HPDE6-E6E7 (cell line): ENCODE data around the gene DIAPH3.

Experiments used
- DNase-seq: peaks from one replicate; pipeline ENCODE4 v3.0.0; 2011; ENCODE audit warnings: missing footprints; ENCODE audit errors: extremely low spot score

DIAPH3 gene

GRCh38 chr13:59867867-59868266 is 295.9 kb downstream of the DIAPH3 start:
- DNase-seq = no peak

- DNase-seq = no peak
These were observed 298.3 kb downstream of the DIAPH3 start for GRCh38 chr13:59865398-59865797.

GRCh38 chr13:59863621-59864020 is 300.1 kb downstream of the DIAPH3 start:
- DNase-seq = no peak

GRCh38 chr13:59861676-59862075 is 302.1 kb downstream of the DIAPH3 start:
- no peak for DNase-seq

GRCh38 chr13:59856281-59856810 is 307.4 kb downstream of the DIAPH3 start:
- DNase-seq = no peak

- DNase-seq = no peak
These were observed 316.7 kb downstream of the DIAPH3 start for GRCh38 chr13:59846845-59847620.

GRCh38 chr13:59843040-59843439 is 320.7 kb downstream of the DIAPH3 start:
- DNase-seq = no peak

GRCh38 chr13:59842507-59842906 is 321.2 kb downstream of the DIAPH3 start:
- DNase-seq = no peak

GRCh38 chr13:59839186-59839585 is 324.5 kb downstream of the DIAPH3 start:
- no peak for DNase-seq

- DNase-seq = no peak
These were observed 326.6 kb downstream of the DIAPH3 start for GRCh38 chr13:59837101-59837500.

- no peak for DNase-seq
These were observed 328.2 kb downstream of the DIAPH3 start for GRCh38 chr13:59835569-59835968.

GRCh38 chr13:59834801-59835200 is 328.9 kb downstream of the DIAPH3 start:
- no peak for DNase-seq

- DNase-seq = no peak
These were observed 334.0 kb downstream of the DIAPH3 start for GRCh38 chr13:59829690-59830089.

GRCh38 chr13:59823486-59823885 is 340.2 kb downstream of the DIAPH3 start:
- DNase-seq = peak; percentile 2

- DNase-seq = no peak
These were observed 354.2 kb downstream of the DIAPH3 start for GRCh38 chr13:59809564-59809963.

- DNase-seq = no peak
These were observed 356.9 kb downstream of the DIAPH3 start for GRCh38 chr13:59806801-59807200.

GRCh38 chr13:59801107-59801880 is 362.4 kb downstream of the DIAPH3 start:
- DNase-seq = no peak

GRCh38 chr13:59793107-59793506 is 370.6 kb downstream of the DIAPH3 start:
- no peak for DNase-seq

- DNase-seq = no peak
These were observed 373.1 kb downstream of the DIAPH3 start for GRCh38 chr13:59790626-59791025.

GRCh38 chr13:59789558-59789957 is 374.2 kb downstream of the DIAPH3 start:
- no peak for DNase-seq

- DNase-seq = no peak
These were observed 376.0 kb downstream of the DIAPH3 start for GRCh38 chr13:59787679-59788078.

- no peak for DNase-seq
These were observed 381.0 kb downstream of the DIAPH3 start for GRCh38 chr13:59782696-59783095.

- DNase-seq = no peak
These were observed 383.7 kb downstream of the DIAPH3 start for GRCh38 chr13:59780058-59780457.
